GM12864 (cell line): ENCODE data around the gene AIG1.

Experiments used
- DNase-seq: peaks from one replicate; pipeline ENCODE4 v3.0.0-alpha.2; 2011; ENCODE audit warnings: low read depth
- H3K4me3 ChIP-seq: 2 replicates; pipeline ENCODE4 v1.5.1; 2011; ENCODE audit warnings: mild to moderate bottlenecking, low read depth, low read length, control low read depth
- TF ChIP-seq, protein P1 (sequence below): IDR thresholded peaks from 2 replicates; pipeline ENCODE4 v1.5.1; 2011; ENCODE audit warnings: low read depth, mild to moderate bottlenecking, moderate library complexity, low read length, control low read depth, inconsistent platforms; ENCODE audit errors: missing control alignments

AIG1 gene

DNA sequence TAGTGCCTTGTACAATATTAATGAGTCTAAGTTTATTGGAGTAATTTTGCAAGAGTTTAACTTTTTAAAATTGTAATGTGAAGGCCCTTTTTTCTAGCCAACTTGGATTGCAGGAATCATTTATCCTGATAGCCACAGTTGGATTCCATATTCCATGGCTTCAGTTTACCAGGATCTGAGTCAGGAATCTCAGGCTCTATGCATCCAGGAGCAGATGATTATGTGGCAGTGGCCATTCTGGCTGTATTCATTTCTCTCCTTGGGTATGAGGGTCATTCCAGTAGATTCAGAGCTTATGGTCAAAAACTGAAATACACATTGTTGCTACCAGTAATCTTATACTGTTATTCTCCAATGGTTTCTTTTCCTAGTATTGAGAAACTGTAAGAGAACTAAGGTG lies 2.9 kb downstream of the AIG1 start:
- no peak overlapping the region for H3K4me3 ChIP-seq
- TF ChIP-seq, protein P1, sequence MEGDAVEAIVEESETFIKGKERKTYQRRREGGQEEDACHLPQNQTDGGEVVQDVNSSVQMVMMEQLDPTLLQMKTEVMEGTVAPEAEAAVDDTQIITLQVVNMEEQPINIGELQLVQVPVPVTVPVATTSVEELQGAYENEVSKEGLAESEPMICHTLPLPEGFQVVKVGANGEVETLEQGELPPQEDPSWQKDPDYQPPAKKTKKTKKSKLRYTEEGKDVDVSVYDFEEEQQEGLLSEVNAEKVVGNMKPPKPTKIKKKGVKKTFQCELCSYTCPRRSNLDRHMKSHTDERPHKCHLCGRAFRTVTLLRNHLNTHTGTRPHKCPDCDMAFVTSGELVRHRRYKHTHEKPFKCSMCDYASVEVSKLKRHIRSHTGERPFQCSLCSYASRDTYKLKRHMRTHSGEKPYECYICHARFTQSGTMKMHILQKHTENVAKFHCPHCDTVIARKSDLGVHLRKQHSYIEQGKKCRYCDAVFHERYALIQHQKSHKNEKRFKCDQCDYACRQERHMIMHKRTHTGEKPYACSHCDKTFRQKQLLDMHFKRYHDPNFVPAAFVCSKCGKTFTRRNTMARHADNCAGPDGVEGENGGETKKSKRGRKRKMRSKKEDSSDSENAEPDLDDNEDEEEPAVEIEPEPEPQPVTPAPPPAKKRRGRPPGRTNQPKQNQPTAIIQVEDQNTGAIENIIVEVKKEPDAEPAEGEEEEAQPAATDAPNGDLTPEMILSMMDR = no peak

DNA sequence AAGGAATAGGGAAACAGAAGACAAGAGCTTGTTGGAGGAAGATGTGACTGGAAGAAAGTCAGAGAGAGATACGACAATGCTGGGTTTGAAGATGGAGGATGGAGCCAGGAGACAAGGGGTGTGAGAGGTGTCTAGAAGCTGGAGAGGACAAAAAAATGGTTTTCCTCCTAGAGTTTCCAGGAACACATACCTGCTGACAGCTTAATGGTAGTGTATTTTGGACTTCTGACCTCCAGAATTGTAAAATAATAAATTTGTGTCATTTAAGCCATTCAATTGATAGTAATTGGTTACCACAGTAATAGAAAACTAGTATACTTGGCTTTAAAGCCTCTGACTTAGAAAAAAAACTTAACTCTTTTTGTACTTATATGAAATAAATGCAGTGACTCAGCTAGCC lies 3.6 kb downstream of the AIG1 start:
- no peak for DNase-seq
- TF ChIP-seq, protein P1 = no peak
- no peak overlapping the region for H3K4me3 ChIP-seq

More for the DNA sequence above, 2.9 kb downstream of the AIG1 start:
- DNase-seq = no peak

DNA sequence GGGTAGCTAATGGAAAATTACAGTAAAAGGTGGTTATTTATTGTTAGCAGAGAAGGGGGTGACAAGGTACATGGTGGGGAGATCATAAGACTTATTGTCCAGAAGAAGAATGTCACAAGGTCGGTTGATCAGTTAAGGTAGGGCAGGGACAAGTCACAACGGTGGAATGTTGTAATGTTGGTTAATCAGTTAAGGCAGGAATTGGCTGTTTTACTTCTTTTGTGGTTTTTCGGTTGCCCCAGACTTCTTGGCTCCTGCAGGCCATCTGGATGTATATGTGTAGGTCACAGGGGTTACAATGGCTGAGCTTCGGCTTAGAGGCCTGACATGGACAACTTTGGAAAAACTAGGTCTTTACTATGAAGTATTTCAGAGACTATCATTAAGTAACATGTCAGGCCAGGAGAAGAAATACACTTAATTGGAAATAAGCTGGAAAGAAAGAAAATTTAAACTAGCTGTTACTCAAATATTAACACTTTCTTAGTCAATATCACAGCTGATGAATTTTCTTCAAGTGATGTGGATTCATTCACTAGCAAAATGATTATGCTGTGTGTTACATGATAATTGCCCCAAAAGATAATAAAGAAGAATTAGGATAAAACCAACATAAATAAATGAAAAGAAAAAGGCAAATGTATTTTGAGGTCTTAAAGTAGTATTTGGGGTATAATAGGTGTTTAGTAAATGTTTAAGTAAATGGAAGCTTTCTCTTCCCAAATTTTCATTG lies 4.4 kb downstream of the AIG1 start:
- no peak overlapping the region for H3K4me3 ChIP-seq
- no peak for DNase-seq
- TF ChIP-seq, protein P1 = no peak

DNA sequence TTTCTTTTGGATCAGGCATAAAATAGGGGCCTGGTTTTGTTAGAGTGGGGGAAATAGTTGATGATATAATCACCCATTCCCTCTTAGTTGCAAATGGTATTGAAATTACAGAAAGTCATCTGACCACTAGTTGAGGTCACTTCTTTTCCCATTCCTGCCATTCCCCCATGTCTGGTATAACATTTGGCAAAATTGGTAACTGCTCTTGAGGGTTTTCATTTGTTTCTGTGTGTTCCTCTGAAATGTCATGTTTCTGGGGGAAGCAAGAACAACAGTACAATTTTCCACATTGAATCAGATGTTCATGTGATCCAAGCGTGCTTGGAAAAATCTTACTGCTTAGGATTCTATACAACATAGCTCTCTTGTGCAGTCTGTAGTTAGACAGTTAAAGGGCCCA lies 7.3 kb downstream of the AIG1 start:
- TF ChIP-seq, protein P1 = no peak
- H3K4me3 ChIP-seq = no peak overlapping the region
- no peak for DNase-seq

DNA sequence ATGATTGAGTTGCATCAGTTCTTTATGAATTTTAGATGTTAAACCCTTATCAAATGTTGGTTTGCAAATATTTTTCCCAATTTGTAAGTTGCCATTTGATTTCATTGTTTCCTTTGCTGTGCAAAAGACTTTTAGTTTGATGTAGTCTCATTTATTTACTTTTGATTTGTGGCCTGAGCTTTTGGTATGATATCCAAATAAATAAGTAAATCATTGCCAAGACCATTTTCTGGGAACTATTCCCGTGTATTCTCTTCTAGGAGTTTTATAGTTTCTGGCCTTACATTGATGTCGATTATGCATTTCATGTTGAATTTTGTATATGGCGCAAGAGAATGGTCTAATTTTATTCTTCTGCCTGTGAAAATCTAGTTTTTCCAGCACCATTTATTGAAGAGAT lies 13.4 kb downstream of the AIG1 start:
- no peak overlapping the region for H3K4me3 ChIP-seq
- no peak for DNase-seq
- TF ChIP-seq, protein P1 = no peak

DNA sequence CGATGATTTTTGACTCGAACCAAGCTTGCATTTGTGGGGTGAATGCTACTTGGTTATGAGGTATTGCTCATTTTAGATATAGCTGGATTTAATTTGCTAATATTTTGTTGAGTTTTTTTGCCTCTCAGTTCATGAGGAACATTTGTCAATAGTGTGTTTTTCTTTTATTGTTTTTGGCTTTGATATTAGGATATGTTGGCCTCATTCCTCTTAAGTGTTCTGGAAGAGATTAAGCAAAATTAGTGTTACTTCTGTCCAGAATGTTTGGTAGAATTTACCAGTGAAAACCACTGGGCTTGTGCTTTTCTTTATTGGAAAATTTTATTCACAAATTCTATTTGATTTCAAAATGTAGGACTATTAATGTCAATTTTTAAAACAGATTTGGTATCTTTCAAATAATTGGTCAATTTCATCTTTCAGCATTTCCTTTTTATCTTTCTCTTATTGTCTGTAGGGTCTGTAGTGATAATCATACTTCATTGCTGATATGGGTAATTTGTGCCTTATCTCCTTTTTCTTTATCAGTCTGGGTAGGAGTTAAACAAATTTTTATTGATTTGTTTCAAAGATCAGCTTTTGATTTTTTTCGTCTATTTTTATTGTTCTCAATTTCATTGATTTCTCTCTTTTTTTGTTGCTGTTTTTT lies 14.1 kb downstream of the AIG1 start:
- TF ChIP-seq, protein P1 = no peak
- no peak overlapping the region for H3K4me3 ChIP-seq
- no peak for DNase-seq
